GM06990 (cell line): ENCODE measurements around the gene AVL9.

Experiments used
- DNase-seq: peaks from one replicate; pipeline ENCODE4 v3.0.0-alpha.2; 2011; ENCODE audit not compliant: insufficient read length; ENCODE audit errors: extremely low read depth
- H3K27me3 ChIP-seq: replicated peaks from 2 replicates; pipeline ENCODE4 v1.6.0; 2011; ENCODE audit warnings: low read length; ENCODE audit not compliant: control insufficient read depth, insufficient read depth
- H3K36me3 ChIP-seq: 2 replicates; pipeline ENCODE4 v1.5.1; 2011; ENCODE audit warnings: low read length; ENCODE audit not compliant: control insufficient read depth, insufficient read depth
- H3K4me3 ChIP-seq: replicated peaks from 2 replicates; pipeline ENCODE4 v1.5.1; 2011; ENCODE audit warnings: low read depth, mild to moderate bottlenecking, control low read depth, low read length
- CTCF ChIP-seq: IDR thresholded peaks from 2 replicates; pipeline ENCODE4 v1.5.1; 2011; ENCODE audit warnings: low read length, control low read depth, mild to moderate bottlenecking, inconsistent platforms; ENCODE audit not compliant: insufficient read depth, poor library complexity, severe bottlenecking

Gene AVL9

GRCh38 chr7:32539366-32539765 lies 44.1 kb downstream of the AVL9 start:
- no peak overlapping the region for H3K4me3 ChIP-seq
- H3K27me3 ChIP-seq, result no peaks in the 10 kb centered on the region
- no peak for TF ChIP-seq CTCF
- no peak for DNase-seq
- no peaks in the 10 kb centered on the region for H3K36me3 ChIP-seq

GRCh38 chr7:32539919-32540531 lies 44.7 kb downstream of the AVL9 start:
- no peak for TF ChIP-seq CTCF
- H3K36me3 ChIP-seq, result no peaks in the 10 kb centered on the region
- no peaks in the 10 kb centered on the region for H3K27me3 ChIP-seq
- H3K4me3 ChIP-seq, result no peak overlapping the region
- DNase-seq, result no peak

DNA sequence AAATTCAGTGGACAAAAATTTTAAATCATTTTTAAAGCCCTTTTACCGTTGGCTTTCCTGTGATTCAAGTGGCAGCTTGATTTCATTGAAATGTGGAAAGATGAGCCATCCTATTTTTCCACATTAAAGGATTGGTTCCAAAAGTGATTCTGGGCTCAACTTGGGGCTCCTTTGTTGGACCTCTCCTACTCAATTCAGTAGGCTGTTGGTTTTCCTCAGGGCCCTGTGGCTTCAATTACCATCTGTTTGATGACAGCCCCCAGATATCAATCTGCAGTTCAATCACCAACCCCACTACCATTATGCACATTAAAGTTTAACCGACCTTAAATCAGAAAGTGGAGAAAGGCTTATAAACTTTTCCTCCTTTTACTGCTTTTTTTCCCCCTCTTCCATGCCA lies 47.3 kb downstream of the AVL9 start:
- no peaks in the 10 kb centered on the region for H3K36me3 ChIP-seq

DNA sequence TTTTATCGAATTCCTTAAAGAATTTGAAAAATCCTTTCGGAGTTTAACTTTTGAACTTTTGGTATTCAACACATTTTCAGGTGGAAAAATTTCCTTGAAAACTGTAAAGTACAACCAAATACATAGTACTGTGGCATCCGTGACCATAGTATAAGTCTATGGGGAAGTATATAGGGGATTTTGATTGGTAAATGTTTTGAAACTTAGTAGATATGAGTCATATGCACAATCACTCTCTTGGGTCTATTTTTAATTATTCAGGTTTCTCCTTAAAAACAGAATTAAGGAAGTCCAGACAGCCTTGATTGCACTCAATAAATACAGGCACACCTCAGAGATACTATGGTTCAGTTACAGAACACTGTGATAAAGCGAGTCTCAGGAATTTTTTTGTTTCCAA lies 64.2 kb downstream of the AVL9 start:
- no peak for DNase-seq
- H3K27me3 ChIP-seq, result no peaks in the 10 kb centered on the region
- TF ChIP-seq CTCF, result no peak
- peaks cover 11% of the 10 kb centered on the region for H3K36me3 ChIP-seq
- no peak overlapping the region for H3K4me3 ChIP-seq

More for the DNA sequence above, 47.3 kb downstream of the AVL9 start:
- DNase-seq, result no peak
- H3K4me3 ChIP-seq, result no peak overlapping the region
- no peak for TF ChIP-seq CTCF
- H3K27me3 ChIP-seq, result no peaks in the 10 kb centered on the region

DNA sequence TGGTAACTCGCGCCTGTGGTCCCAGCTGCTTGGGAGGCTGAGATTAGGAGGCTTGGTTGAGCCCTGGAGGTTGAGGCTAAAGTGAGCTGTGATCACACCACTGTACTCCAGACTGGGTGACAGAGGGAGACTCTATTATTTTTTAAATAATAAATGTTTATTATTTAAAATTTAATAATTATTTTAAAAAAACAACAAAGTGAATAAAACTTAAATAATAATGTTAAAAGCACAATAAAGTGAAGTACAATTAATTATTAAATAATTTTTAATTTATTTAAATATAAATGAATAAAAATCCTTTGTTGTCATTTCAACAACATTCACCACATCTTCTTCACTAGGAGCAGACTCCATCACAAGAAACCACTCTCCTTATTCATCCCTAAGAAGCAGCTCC lies 64.8 kb downstream of the AVL9 start:
- no peak for DNase-seq
- H3K27me3 ChIP-seq, result no peaks in the 10 kb centered on the region
- H3K36me3 ChIP-seq, result peaks cover 11% of the 10 kb centered on the region
- no peak for TF ChIP-seq CTCF
- H3K4me3 ChIP-seq, result no peak overlapping the region

GRCh38 chr7:32561613-32562012 lies 66.3 kb downstream of the AVL9 start:
- no peak for TF ChIP-seq CTCF
- no peak for DNase-seq
- H3K27me3 ChIP-seq, result no peaks in the 10 kb centered on the region
- no peak overlapping the region for H3K4me3 ChIP-seq
- peaks cover 8% of the 10 kb centered on the region for H3K36me3 ChIP-seq
